Caco-2 (cell line): ENCODE measurements around the gene ZNF592. TPM values are rescaled to one million over a fixed set of nuclear protein-coding genes. Genes with fewer than 3 reads are reported as not detected.

Experiments used
- Bru-seq: library from RNA; stranded (reverse); fragments of 400-500 nt; gene quantifications from one replicate; lab custom pipeline; 2021; lab: Mats Ljungman, UMichigan
- BruChase-seq, 2 experiments: library from RNA; stranded (reverse); fragments of 400-500 nt; gene quantifications; one replicate each; lab custom pipeline; 2021; lab: Mats Ljungman, UMichigan
- BruUV-seq: library from RNA; stranded (reverse); fragments of 400-500 nt; replicated peaks from 2 replicates; lab custom pipeline; 2021; lab: Mats Ljungman, UMichigan
- CTCF ChIA-PET: fragments of 300-600 bp; sonication (Branson Sonifier 250); formaldehyde crosslinking; loops from one replicate; lab custom pipeline; 2022; ENCODE audit warnings: antibody characterized with exemption; lab: Charles Lee
- POLR2A ChIA-PET: fragments of 300-600 bp; sonication (Branson Sonifier 250); formaldehyde crosslinking; loops from one replicate; lab custom pipeline; 2022; ENCODE audit warnings: antibody characterized with exemption; lab: Charles Lee
- DNase-seq, 2 experiments: peaks; one replicate each; pipeline versions ENCODE4 v3.0.0 to v3.0.0-alpha.2; 2020 to 2022
- H3K27me3 ChIP-seq: replicated peaks from 2 replicates; pipeline ENCODE4 v1.6.0; 2011; ENCODE audit warnings: low read length; ENCODE audit not compliant: control insufficient read depth, insufficient read depth
- H3K36me3 ChIP-seq: 2 replicates; pipeline ENCODE4 v1.5.1; 2011; ENCODE audit warnings: low read length; ENCODE audit not compliant: control insufficient read depth, insufficient read depth
- H3K4me1 ChIP-seq: fragments of 250-450 bp; sonication (Bioruptor Pico); 2 replicates; pipeline ENCODE4 v1.5.1; 2020; ENCODE audit warnings: mild to moderate bottlenecking
- H3K4me3 ChIP-seq: 2 replicates; pipeline ENCODE4 v1.5.1; 2011; ENCODE audit warnings: low read depth, mild to moderate bottlenecking, control low read depth, low read length
- H3K9me3 ChIP-seq: fragments of 250-450 bp; sonication (Bioruptor Pico); 2 replicates; pipeline ENCODE4 v1.5.1; 2020; ENCODE audit warnings: mild to moderate bottlenecking, moderate library complexity
- H3K27ac Mint-ChIP-seq: one replicate; pipeline ENCODE4 v1.8.0; 2022; ENCODE audit warnings: mixed read lengths; ENCODE audit not compliant: unreplicated experiment
- H3K27me3 Mint-ChIP-seq: one replicate; pipeline ENCODE4 v1.8.0; 2022; ENCODE audit warnings: mixed read lengths; ENCODE audit not compliant: insufficient read depth, unreplicated experiment
- H3K36me3 Mint-ChIP-seq: one replicate; pipeline ENCODE4 v1.8.0; 2022; ENCODE audit warnings: mild to moderate bottlenecking, mixed read lengths; ENCODE audit not compliant: insufficient read depth, unreplicated experiment
- H3K4me1 Mint-ChIP-seq: one replicate; pipeline ENCODE4 v1.8.0; 2022; ENCODE audit warnings: low read depth, mixed read lengths; ENCODE audit not compliant: unreplicated experiment
- H3K4me3 Mint-ChIP-seq: one replicate; pipeline ENCODE4 v1.8.0; 2022; ENCODE audit warnings: mild to moderate bottlenecking, moderate library complexity, mixed read lengths; ENCODE audit not compliant: unreplicated experiment
- H3K9me3 Mint-ChIP-seq: one replicate; pipeline ENCODE4 v1.8.0; 2022; ENCODE audit warnings: mixed read lengths; ENCODE audit not compliant: unreplicated experiment
- CTCF ChIP-seq, 2 experiments: fragments of 200-600 bp in 1 of 2; IDR thresholded peaks; 1 replicate in 1 of 2; 2 replicates in 1 of 2; pipeline versions ENCODE4 v1.5.1 to v1.8.0; 2011 to 2022; ENCODE audit warnings: antibody characterized with exemption in 1 of 2, control low read depth in 1 of 2, inconsistent platforms in 1 of 2, low read depth in 1 of 2, low read length in 1 of 2, mild to moderate bottlenecking in 1 of 2, moderate library complexity in 1 of 2; ENCODE audit not compliant: insufficient read depth in 1 of 2, severe bottlenecking in 1 of 2, unreplicated experiment in 1 of 2
- intact Hi-C: fragments of 100-400 bp; cut with micrococcal nuclease; formaldehyde crosslinking; loops from one replicate; pipeline ENCODE4 v1.10.0; 2022; ENCODE audit not compliant: unreplicated experiment
- long read RNA-seq: library from polyadenylated mRNA; stranded (forward); transcript quantifications from one replicate; pipeline ENCODE4 v2.0.0, GENCODE V29; 2022
- total RNA-seq: library from RNA; stranded (reverse); gene quantifications from 2 replicates; pipeline ENCODE4 v1.2.3, GENCODE V29; 2022

ZNF592 gene
- total RNA-seq (29.1 and 30.6 TPM in 2 replicates), Bru-seq, nascent RNA (percentile 81 among the genes with signal in this experiment), BruChase-seq, experiment 1, labeled RNA remaining after a 2-hour chase (percentile 81 among the genes with signal in this experiment), BruChase-seq, experiment 2, labeled RNA remaining after a 6-hour chase (percentile 83 among the genes with signal in this experiment)
- long read RNA-seq, full-length matches to known transcripts: 14 of 32 reads
- long read RNA-seq, partial matches to known transcripts: 9 of 32 reads
- long read RNA-seq, other reads (novel, unspliced or antisense): 9 of 32 reads

GRCh38 chr15:84748274-84749110, at the start of gene ZNF592:
Gene ZNF592 (plus strand): TSS chr15:84748592. CDS start chr15:84782676, 34,084 bp downstream.
- no TSS peak for BruUV-seq
- Histone ChIP-seq H3K9me3 (no peaks in the 10 kb centered on the region), H3K4me1 (peaks cover 39% of the 10 kb centered on the region), H3K27me3 (no peaks in the 10 kb centered on the region), H3K4me3 (peak within 1 kb of the TSS; percentile 89), H3K36me3 (no peaks in the 10 kb centered on the region)
- H3K4me1 Mint-ChIP-seq: peaks cover 34% of the 10 kb centered on the region
- peaks cover 9% of the 10 kb centered on the region for H3K36me3 Mint-ChIP-seq
- H3K4me3 Mint-ChIP-seq: peak within 1 kb of the TSS; percentile 94
- ChIA-PET POLR2A (interaction anchor here (1.0 to 1.1 kb wide), 2 partner anchors 32 to 33 kb away, joined by 5 to 11 read pairs; partner anchors contain the start of gene SEC11A), CTCF (interaction anchor here (1.0 kb wide), 2 partner anchors 14 to 32 kb away, joined by 3 to 4 read pairs; partner anchors contain the start of gene SEC11A)
- no peaks in the 10 kb centered on the region for H3K9me3 Mint-ChIP-seq
- H3K27me3 Mint-ChIP-seq: no peaks in the 10 kb centered on the region
- intact Hi-C loops: loop anchor here (1.0 to 10.0 kb wide), 2 partner anchors 32 to 176 kb away; partner anchors contain the start of gene SEC11A
- TF ChIP-seq CTCF (IDR thresholded peaks at IDR 0.05; ENCODE audit: insufficient read depth in 1 of 2, low read depth in 1 of 2, low read length in 1 of 2, severe bottlenecking in 1 of 2, unreplicated experiment in 1 of 2): no peak
- peak; percentile 75 to 87 for DNase-seq
- H3K27ac Mint-ChIP-seq: peak within 1 kb of the TSS; percentile 97

GRCh38 chr15:84699538-84700191, 48.7 kb upstream of the ZNF592 start:
- no TSS peak for BruUV-seq
- Mint-ChIP-seq H3K27me3 (no peaks in the 10 kb centered on the region), H3K4me3 (no peak overlapping the region), H3K9me3 (no peaks in the 10 kb centered on the region), H3K4me1 (peaks cover 17% of the 10 kb centered on the region), H3K27ac (no peak overlapping the region), H3K36me3 (peaks cover 8% of the 10 kb centered on the region)
- H3K36me3 ChIP-seq: no peaks in the 10 kb centered on the region
- ChIA-PET CTCF (no interaction called here), POLR2A (interaction anchor here (1.4 kb wide), 1 partner anchor 17 kb away, joined by 5 read pairs; the partner anchor contains the start of gene SEC11A)
- TF ChIP-seq CTCF (IDR thresholded peaks at IDR 0.05; ENCODE audit: insufficient read depth in 1 of 2, low read depth in 1 of 2, low read length in 1 of 2, severe bottlenecking in 1 of 2, unreplicated experiment in 1 of 2): no peak
- intact Hi-C loops: no loop called here
- no peaks in the 10 kb centered on the region for H3K27me3 ChIP-seq
- H3K9me3 ChIP-seq: no peaks in the 10 kb centered on the region
- no peak for DNase-seq
- H3K4me3 ChIP-seq: no peak overlapping the region
- no peaks in the 10 kb centered on the region for H3K4me1 ChIP-seq
